Mesothelial cell of epicardium (in vitro differentiated cells): ENCODE measurements around the gene SLC38A2. TPM values are rescaled to one million over a fixed set of nuclear protein-coding genes. Genes with fewer than 3 reads are reported as not detected.

ENCODE experiments used
- DNase-seq, 2 experiments: peaks; one replicate each; pipeline ENCODE4 v3.0.0; 2021; ENCODE audit warnings: low spot score in 2 of 2; ENCODE audit not compliant: unreplicated experiment in 2 of 2
- H3K27ac Mint-ChIP-seq: 2 replicates; pipeline ENCODE4 v1.8.0; 2021; ENCODE audit warnings: mixed read lengths
- H3K27me3 Mint-ChIP-seq: 2 replicates; pipeline ENCODE4 v1.8.0; 2021; ENCODE audit warnings: low read depth, mixed read lengths
- H3K36me3 Mint-ChIP-seq: 2 replicates; pipeline ENCODE4 v1.8.0; 2021; ENCODE audit warnings: mixed read lengths
- H3K4me1 Mint-ChIP-seq: 2 replicates; pipeline ENCODE4 v1.8.0; 2021; ENCODE audit warnings: mixed read lengths
- H3K4me3 Mint-ChIP-seq: 2 replicates; pipeline ENCODE4 v1.8.0; 2021; ENCODE audit warnings: mild to moderate bottlenecking, moderate library complexity, mixed read lengths
- H3K9me3 Mint-ChIP-seq: 2 replicates; pipeline ENCODE4 v1.8.0; 2021; ENCODE audit warnings: mixed read lengths
- total RNA-seq: library from RNA; stranded (reverse); gene quantifications from 3 replicates; pipeline ENCODE4 v1.2.1, GENCODE V29; 2021
- TF ChIP-seq, protein P1 (sequence below): fragments of 200-600 bp; sonication (generic); IDR thresholded peaks from one replicate; pipeline ENCODE4 v1.5.0; 2021; ENCODE audit warnings: antibody characterized with exemption; ENCODE audit not compliant: unreplicated experiment

SLC38A2 gene
- total RNA-seq, 1 donor from 2014 or later, result 256 TPM

DNA sequence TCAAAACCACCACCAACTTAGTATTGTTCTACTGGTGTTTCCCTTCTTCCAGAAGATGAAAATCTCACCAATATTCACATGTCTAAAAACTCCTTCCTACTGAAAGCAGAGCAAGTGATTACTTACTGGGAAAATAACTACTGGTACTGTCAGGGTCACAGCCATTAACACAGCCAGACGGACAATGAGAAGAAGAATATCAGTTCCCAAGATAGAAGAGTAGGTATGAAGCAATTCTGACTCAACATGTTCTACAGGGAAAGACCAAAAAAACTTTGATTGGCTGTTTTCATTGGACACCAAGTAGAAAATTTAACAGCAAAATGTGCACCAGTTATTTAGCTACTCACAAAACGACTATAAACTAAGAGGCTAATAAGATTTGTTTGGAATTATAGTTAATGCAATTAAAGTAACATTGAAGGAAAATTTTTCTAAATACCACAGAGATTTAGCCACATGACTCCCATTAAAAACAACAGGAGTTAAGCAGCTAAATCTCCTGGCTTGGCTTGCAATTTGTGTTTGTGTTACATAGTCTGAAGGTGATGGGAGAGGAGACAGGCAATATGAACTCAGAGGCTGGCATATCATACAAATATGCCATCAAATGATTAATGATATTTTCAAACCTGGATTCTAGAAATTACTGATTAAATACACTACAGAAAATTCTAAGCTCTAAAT lies 9.5 kb downstream of the SLC38A2 start:
- Mint-ChIP-seq H3K27me3 (no peaks in the 10 kb centered on the region), H3K9me3 (no peaks in the 10 kb centered on the region), H3K27ac (no peak overlapping the region), H3K36me3 (peaks cover 62% of the 10 kb centered on the region), H3K4me3 (no peak overlapping the region), H3K4me1 (peaks cover 32% of the 10 kb centered on the region)
- TF ChIP-seq, protein P1, sequence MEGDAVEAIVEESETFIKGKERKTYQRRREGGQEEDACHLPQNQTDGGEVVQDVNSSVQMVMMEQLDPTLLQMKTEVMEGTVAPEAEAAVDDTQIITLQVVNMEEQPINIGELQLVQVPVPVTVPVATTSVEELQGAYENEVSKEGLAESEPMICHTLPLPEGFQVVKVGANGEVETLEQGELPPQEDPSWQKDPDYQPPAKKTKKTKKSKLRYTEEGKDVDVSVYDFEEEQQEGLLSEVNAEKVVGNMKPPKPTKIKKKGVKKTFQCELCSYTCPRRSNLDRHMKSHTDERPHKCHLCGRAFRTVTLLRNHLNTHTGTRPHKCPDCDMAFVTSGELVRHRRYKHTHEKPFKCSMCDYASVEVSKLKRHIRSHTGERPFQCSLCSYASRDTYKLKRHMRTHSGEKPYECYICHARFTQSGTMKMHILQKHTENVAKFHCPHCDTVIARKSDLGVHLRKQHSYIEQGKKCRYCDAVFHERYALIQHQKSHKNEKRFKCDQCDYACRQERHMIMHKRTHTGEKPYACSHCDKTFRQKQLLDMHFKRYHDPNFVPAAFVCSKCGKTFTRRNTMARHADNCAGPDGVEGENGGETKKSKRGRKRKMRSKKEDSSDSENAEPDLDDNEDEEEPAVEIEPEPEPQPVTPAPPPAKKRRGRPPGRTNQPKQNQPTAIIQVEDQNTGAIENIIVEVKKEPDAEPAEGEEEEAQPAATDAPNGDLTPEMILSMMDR, result no peak
- DNase-seq, result no peak

DNA sequence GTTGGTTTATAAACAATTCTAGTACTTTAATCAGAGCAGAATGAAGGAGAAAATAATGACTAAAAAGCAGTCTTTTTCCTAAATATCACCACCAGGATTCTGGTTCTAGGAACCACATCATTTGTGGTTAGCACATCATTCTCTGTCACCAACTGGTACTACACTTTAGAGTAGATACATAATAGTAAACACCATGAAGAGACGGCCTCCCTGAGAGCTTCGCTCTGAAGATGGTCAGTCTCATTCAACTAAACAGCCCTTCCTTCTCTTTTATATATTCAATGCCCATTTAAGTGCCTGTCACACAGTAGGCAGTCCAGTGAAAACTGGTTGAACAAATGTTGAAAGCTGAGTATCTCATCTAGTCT lies 10.9 kb downstream of the SLC38A2 start:
- TF ChIP-seq, protein P1, result no peak
- H3K27ac Mint-ChIP-seq, result no peak overlapping the region

DNA sequence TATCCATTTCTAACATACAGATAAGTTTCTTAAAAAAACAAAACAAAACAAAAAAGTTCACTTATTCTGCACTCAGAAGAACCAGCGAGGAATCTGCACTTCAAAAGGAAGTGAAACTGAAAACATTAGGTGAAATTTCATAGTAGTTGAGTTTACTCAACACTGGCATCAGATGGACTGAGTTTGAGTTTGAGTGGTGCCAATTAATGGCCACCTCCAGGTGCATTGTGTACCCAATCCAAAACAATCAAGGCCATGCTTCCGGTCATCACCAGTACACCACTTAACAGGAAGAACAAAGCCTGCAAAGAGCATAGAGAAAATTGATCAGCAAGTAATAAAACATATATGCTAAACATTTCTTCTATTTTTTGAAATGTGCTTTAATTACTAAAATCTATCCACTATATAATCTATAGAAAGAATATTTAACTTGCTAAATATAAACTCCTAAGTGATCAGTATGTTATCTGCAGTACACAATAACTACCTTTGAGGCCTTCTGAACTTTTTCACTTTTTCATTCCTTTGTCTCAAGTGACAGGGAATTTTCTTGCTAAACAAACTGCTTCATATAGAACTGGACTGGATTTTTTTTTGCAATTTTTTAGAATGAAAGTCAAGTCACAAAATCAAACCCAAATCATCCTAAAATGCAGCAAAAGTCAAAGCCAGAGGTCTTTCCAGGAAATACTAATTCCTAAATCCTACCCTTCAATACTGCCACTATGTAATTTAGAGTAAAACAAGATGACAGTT lies 11.5 kb downstream of the SLC38A2 start:
- no peaks in the 10 kb centered on the region for H3K27me3 Mint-ChIP-seq
- no peak overlapping the region for H3K4me3 Mint-ChIP-seq
- H3K27ac Mint-ChIP-seq, result peak overlapping the region; percentile 66
- TF ChIP-seq, protein P1, result no peak
- H3K9me3 Mint-ChIP-seq, result no peaks in the 10 kb centered on the region
- peaks cover 54% of the 10 kb centered on the region for H3K36me3 Mint-ChIP-seq
- H3K4me1 Mint-ChIP-seq, result peaks cover 22% of the 10 kb centered on the region
- no peak for DNase-seq

More for the DNA sequence above, 10.9 kb downstream of the SLC38A2 start:
- Mint-ChIP-seq H3K9me3 (no peaks in the 10 kb centered on the region), H3K4me3 (no peak overlapping the region), H3K36me3 (peaks cover 54% of the 10 kb centered on the region), H3K4me1 (peaks cover 25% of the 10 kb centered on the region), H3K27me3 (no peaks in the 10 kb centered on the region)
- DNase-seq, result no peak

DNA sequence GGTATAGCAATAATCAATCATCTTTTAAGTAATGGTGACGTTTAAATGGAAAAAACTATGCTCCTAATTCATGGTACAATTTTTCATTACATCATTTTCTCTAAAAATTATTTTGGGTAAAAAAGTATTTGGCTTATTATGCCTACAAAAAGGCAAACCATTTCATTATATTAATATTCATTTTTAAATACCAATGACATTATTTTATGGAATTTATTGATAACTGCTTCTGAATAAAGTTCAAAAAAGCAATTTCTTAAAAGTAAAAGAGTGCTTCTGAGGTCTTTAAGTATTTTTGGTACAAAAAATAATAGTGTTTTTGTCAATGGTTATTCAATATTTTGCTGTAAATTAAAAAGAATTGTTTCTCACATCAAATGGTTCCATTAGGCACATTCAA lies 12.2 kb downstream of the SLC38A2 start:
- TF ChIP-seq, protein P1, result no peak
- H3K4me3 Mint-ChIP-seq, result no peak overlapping the region
- H3K27ac Mint-ChIP-seq, result no peak overlapping the region
- H3K9me3 Mint-ChIP-seq, result no peaks in the 10 kb centered on the region
- DNase-seq, result no peak
- no peaks in the 10 kb centered on the region for H3K27me3 Mint-ChIP-seq
- H3K36me3 Mint-ChIP-seq, result peaks cover 54% of the 10 kb centered on the region
- peaks cover 15% of the 10 kb centered on the region for H3K4me1 Mint-ChIP-seq

DNA sequence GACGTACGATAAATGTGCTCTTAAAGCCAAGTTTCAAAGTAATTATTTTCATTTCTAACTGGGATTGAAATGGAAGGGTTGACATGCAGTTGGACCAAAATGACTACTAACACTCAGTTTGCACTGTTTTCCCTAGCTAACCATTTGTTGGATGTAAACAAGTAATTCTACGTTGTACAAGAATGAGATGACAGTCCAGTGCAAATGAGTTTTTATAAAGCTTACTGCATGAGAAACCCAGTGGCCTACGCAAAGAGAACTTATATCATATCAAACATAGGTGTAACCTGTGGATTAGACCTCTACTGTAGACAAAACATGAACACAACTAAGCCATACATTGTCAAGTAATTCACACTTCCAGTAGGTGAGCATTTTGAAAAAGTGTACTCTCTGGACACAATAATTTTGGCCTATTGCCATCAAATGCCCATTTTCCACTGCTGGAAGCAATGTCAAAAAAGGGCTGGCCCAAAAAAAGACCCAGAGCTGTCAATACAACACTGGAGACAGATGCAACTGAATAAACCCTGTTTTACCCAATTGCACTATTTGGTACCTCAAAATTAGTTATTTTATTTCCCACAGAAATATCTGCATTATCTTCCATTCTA lies 12.8 kb downstream of the SLC38A2 start:
- no peaks in the 10 kb centered on the region for H3K27me3 Mint-ChIP-seq
- no peak overlapping the region for H3K4me3 Mint-ChIP-seq
- H3K9me3 Mint-ChIP-seq, result no peaks in the 10 kb centered on the region
- H3K36me3 Mint-ChIP-seq, result peaks cover 49% of the 10 kb centered on the region
- H3K27ac Mint-ChIP-seq, result no peak overlapping the region
- no peak for DNase-seq
- peaks cover 9% of the 10 kb centered on the region for H3K4me1 Mint-ChIP-seq
- TF ChIP-seq, protein P1, result no peak
